IPS-NIHi11 (cell line): Measurements from ENCODE around the gene PRKG1.
"Not testable (repeated sequence)": the region's sequence is repeated elsewhere in the genome, so short reads cannot be mapped to it uniquely, and the experiment has no call there.

Source experiments
- DNase-seq: peaks from one replicate; pipeline ENCODE4 v3.0.0; 2012; ENCODE audit warnings: mixed read lengths, low spot score

The PRKG1 gene

DNA sequence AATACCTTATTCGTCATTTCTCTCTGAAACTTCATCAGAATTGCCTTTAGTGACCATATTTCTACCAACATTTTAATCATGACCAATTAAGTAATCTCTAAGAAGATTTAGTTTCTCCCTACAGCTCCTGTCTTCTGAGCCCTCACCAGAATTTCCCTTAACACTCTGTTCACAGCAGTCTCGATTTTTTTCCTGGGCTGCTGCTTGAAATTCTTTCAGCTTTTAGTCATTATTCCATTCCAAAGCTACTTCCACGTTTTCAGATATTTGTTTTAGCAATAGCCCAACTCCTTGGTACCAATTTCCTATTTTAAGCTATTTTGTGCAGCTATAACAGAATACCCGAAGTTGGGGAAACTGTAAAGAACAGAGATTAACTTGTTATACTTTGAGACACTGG, 1047.4 kb downstream of the PRKG1 start:
- no peak for DNase-seq

DNA sequence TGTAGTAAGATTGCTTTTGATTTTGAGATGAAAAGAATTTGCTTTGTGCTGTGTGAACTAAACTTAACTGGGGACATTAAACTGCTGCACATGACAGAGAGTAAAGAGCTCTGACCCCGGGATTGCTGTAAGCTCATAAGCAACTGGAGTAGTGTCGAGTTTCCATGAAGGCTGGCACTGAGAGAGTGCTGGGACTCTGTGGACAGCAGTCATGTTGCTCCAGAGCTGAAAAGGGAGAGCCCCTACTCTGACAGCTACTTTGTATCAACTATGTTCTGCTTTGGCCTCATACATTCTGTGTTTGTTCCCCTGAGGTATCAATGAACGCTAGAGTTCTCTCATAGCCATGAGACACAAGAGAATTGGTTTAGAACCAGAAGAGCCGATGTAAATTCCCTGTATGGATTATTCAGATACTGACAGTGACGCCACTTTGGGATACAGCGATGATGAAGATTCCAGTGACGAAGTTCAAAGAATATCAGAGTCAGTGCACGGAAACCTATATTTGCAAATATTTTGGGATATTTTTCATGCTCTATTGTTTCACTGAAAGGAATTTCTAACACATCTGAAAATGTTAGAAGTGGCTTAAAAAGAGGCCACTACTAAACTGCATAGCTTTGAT, 1053.9 kb downstream of the PRKG1 start:
- peak; percentile 37 for DNase-seq

DNA sequence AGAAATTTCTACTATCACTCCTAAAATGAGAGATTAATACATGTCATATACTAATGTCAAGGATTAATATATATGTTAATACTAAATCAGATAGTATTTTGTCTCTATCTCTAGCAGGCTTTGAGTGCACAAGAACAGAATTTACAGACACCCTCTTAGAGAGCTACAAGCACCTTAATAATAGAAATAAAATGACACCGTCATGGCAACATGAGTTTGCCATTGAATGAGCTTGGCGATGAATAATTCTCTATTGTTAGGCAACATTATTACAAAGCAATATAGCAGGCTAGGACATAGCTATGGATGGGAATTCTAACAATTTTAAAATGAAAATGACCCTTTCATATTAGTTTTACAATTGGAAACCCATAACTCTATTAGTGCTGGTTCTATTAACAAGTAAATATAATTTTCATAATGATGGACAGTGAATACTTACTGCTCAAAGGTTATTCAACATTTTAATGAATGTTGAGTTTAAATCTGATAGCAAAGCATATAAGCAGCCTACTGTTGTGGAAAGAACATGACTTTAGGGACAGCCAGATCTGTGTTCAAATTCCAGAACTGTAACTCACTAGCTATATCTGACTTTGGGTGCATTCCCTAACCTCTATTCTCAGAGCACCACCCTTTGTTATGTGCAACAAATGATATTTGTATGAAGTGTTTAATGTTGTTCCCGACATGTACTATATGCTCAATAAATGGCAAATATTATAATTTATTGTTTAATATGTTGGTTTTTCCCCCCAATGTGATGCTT, 1055.3 kb downstream of the PRKG1 start:
- DNase-seq, result no peak

DNA sequence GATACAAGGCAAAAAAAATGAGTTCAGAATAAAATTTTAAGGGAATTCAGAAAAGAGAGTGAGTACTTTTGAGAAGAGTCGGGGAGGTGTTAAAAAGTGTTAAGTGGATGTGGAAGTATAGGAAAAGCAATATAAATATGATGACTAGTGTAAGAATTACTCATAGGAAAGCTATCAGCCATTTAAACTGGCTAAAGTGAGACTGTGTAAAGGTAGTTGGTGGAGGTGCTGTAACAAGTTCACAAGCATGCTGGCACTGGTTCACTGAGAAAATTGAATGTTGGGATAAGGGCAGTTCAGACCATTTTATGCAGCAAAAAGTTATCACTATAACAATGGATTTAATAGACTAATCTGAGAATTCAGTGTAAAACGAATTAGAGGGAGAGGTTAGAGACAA, 1060.8 kb downstream of the PRKG1 start:
- no peak for DNase-seq

DNA sequence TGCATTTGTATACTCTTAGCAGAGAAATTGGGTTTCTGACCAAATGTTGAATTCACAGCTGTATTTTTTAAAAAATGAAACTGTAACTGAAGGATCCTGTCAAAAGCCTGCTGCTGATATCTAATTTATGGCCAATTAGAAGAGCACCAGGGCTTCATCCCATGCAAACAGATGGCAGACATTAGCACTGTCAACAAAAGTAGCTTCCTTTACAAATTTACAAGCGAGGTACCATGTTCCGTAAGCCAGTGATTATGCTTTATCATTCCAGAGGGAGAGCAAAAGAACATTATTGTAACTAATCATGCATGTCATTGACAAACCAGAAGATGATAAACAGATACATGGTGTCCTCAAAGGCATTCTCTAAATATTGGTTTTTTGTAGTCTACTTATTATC, 1062.6 kb downstream of the PRKG1 start:
- no peak for DNase-seq

DNA sequence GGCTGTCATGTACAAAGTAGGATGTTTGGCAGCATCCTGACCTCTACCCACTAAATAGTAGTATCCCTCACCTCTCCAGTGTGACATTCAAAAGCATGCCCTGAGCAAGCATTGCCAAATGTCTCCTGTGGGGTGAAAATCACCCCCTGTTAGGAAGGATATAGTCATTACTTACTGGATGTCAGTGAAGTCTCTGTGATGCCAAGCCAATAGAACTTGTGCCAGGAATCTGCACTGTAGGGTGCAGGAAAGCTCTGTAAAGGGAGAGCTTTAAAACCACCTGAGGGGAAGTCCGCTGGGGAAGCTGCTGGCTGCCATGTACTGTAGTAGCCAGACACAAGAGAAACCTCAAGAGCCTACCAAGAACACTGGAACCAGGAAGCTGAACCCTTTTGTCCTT, 1069.1 kb downstream of the PRKG1 start:
- DNase-seq, result no peak

DNA sequence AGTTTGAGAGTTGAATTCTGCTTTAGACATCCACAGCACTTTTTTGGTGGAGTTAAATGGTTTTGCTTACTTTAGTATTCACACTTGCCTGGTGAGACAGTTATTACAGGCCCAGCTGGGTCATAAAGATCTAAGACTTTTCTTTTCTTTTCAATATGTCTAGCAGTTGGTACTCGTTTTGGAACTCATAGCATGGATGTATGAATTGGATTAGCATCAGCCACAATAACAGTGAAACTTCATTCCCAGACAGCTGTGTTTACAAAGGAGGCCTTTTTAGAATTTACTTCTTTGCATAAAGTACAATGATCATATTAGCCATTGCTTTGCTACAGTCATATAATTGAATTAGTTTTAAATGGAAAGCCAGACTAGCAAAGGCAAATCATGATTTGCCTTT, 1071.3 kb downstream of the PRKG1 start:
- DNase-seq, result no peak

DNA sequence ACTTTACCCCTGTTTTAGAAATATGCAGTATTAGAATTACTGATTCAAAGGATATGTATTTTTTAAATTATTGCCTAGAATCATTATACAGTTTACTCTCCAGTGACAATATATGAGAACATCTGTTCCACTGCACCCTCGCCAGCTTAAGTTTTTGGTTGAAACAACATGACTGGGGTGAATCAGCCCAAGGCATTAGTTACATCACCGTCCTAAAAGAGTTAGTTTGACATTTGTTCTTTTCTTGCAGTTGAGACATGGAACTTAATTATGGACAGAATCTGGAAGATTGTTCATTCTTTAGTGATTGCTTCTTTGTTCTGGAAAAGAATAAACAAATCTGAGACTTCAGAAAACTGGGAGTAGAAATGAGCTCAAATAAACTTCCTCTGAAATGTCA, 1072.5 kb downstream of the PRKG1 start:
- no peak for DNase-seq

DNA sequence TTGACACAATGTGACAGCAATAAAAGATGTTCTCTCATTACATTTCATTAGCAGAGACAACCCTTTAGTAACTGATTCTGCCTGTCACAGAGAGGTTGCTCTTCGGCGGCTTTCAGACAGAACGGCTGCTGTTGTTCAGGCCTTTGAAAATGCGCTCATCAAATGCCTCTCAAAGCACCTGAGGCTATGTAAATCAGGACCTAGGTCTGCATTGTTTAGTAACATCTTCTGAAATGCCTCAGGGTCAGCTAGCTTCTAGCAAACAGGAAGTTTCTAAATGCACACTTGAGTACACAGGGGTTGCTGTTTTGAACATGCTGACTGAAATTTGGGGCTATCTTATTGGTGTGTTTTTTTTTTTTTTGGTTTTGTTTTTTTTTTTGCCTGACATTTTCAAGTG, 1096.5 kb downstream of the PRKG1 start:
- DNase-seq, result peak; percentile 17

DNA sequence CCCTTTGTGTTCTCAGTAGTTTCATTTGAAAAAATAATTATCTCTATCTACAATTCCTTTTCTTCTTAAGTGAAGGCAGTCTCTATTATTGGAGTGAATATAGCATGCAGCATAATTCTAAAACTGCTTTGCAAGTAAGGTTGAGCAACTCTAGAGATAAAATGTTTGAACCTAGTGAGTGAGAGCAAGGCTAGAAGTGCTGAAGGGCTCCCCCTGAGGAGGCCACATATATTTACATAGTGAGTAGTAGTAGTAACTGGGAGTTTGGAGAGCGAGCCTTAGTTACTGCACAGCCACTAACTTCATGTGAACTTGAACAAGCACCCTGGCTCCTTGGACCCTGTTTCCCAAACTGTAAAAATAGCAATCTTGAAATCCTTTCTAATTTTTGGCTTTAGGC, 1098.3 kb downstream of the PRKG1 start:
- peak; percentile 13 for DNase-seq

DNA sequence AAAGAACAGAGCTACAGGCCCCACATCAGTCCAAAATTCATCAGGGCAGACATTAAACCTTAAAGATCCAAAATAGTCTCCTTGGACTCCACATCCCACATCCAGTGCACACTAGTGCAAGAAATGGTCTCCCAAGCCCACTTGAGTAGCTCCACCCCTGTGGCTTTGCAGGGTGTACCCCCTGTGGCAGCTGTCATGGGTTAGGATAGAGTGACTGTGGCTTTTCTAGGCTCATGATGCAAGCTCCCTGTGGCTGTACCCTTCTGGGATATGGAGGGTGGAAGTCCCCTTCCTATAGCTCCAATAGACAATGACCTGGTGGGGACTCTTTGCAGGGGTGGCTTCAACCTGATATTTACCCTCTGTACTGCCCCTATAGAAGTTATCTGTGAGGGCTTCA, 1111.0 kb downstream of the PRKG1 start:
- DNase-seq, result no peak

DNA sequence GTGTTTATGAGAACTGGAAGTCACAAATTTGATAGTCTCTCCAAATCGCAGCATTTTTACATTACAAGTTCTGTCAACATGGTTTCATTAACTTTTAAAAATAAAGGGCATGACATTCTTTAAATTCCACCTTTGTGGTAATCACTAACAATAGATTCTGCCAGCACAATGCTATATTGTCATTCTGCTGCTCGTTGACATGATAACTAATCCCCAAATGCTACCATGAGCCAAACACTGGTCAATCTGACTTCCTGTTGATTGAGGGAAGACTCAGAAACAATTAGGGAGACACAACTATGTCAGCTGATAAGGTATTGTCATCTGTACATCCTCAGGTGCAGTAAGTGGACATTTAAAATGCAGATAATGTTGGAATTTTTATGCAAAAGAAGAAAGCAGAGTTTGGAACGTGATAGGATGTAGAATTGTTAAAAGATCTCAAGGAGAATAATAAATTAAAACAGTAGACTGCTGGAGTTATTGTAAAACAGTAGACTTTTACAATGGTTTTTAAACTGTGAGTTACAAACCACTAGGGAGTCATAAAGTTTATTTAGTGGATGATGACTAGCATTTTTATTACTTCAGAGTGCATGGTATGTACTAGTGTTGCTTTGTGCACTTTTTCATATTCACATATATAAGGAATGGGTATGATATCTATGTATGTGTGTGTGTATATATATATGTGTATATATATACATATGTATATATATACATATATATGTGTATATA, 1113.4 kb downstream of the PRKG1 start:
- DNase-seq, result peak; percentile 10

DNA sequence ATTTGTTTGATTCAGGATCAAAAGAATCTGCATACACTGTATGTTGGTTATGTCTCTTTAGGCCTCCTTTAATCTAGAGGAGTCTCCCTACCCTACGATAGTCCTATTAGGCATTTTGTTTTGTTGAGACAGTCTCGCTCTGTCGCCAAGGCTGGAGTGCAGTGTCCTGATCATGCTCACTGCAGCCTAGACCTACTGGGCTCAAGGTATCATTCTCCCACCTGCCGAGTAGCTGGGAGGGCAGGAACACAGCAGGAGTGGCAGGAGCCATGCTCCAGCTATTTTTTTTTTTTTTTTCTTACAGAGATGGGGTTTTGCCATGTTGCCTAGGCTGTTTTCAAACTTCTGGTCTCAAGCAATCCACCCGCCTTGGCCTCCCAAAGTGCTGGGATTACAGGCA, 1116.8 kb downstream of the PRKG1 start:
- no peak for DNase-seq

DNA sequence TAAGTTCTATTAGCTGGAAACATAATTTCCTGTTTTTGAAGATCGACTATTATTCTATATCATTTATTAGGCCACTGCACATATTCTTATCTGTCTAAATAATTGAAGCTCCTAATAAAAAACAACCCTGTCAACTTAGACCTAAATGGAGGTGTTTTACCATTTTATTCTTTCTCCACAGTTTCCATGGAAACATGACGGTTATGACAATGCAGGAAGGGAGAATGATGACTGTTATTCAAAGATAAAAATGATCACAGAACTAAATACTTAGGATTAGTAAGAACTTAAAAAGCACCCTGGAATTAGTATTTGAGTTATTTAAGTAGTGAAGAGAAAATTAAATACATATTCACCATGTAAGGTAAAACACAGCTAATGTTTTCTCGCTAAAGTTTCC, 1119.9 kb downstream of the PRKG1 start:
- no peak for DNase-seq

DNA sequence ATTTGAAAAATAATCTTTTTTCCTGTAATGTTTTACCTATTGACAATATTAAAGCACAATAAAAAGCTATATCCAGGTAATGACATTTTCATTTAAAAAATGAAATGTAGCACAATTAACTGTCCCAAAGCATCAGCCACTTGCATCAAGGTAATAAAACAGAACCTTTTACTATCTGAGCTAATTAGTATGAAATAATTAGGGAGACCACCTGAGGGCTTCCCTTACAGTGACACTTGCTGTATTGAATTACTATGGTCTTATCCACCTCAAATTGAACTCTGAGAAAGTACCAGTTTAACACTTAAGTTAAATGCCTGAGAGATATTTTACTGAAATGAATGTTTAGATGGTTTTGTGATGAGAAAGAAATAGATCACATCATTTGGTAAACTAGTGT, 1120.4 kb downstream of the PRKG1 start:
- no peak for DNase-seq

DNA sequence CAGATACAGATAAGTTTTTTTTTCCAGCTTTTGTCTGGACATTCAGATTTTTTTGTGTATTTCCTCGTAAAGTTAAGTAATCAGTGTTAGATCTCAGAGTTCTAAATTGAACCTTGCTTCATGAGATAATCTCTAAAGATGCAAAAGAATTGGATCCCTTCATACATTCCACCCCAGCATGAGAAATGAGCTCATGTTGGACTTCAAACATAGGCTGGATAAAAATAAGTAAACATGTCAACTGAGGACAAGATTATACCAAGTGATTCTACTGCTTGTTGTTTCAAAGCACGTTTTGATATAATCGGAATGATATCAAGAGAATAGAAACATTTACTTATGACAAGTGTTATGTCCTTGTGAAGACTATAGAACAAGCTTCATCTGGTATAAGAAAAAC, 1122.8 kb downstream of the PRKG1 start:
- DNase-seq, result no peak

DNA sequence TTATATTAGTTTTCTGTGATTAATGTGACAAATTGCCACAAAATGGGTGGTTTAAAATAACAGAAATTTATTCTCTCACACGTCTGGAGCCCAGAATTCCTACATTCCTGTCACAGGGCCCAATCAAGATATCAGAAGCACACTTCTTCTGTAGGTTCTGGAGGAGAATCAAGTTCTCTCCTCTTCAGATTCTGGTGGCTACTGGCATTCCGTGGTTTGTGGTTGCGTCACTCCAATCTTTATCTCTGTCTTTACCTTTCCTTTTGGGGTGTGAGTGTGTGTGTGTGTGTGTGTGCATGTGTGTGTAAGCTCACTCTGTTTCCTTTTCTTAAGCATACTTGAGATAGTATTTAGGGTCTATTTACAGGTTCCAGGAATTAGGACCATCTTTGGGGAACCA, 1124.3 kb downstream of the PRKG1 start:
- DNase-seq, result no peak

DNA sequence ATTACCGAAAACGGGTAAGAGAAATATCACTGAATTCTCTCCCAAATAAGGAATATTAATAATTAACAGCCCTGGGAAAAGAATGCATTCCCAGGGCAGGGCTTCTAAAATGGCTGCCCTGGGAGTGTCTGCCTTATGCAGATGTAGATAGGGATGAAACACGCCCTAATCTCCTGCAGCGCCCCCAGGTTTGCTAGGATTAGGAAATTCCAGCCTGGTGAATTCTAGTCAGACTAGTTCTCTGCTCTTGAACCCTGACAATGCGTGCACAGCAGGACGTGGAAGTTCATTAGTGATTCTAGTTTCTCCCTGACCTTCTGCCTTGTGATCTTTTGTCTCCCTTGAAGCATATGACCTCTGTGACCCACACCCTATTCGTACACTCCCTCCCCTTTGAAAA, 1130.6 kb downstream of the PRKG1 start:
- DNase-seq, result not testable (repeated sequence)

DNA sequence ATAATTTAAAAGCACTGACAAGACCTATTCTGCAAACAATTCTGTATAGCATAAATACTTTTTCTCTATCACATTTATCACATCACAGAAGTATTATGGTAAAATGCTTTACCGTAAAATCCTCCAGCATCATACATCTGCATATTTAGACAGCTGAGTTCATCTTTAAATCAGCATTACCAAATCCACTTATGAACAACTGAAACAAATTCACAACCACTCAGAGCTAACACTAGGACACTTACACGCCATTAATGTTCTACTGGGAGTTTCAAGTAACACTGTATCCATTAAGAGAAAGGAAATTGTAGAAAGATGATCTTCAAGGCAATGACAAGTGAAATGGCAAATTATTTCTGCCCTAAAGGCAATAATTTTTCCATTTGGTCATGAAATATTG, 1134.1 kb downstream of the PRKG1 start:
- no peak for DNase-seq

DNA sequence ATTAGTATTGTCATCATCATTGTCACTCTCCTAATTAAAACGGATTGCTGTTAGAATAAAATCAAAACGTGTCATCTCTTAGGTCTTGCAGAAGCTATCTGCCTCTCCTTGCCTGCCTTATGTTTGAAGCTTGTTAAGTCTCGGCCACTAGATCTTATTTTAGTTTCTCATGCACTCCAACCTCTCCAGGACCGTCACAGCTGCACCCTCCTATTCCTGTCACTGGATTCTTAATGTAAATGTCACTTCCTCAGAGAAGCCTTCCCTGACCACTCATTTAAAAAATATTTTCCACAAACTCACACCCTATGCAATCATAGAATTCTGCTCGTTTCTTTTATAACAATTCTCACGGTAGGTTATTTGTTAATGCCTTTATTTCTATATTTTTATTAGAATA, 1135.9 kb downstream of the PRKG1 start:
- no peak for DNase-seq

DNA sequence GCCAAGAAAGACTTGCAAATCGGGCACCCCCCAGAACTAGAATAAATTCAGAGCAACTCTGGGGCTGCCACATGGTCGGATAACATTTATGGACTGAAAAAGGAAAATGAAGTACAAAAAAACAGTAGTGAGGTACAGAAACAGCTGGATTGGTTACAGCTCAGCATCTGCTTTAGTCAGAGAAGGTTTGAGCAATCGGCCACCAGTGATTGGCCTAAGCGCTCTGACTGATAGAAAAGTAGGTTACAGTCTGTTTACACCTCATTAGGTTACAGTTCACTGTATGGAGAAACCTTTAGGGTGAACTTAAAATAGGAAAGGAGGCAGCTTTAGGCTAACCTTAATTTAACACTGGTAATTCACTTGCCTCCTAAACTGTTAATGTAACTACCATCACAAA, 1137.8 kb downstream of the PRKG1 start:
- DNase-seq, result no peak

DNA sequence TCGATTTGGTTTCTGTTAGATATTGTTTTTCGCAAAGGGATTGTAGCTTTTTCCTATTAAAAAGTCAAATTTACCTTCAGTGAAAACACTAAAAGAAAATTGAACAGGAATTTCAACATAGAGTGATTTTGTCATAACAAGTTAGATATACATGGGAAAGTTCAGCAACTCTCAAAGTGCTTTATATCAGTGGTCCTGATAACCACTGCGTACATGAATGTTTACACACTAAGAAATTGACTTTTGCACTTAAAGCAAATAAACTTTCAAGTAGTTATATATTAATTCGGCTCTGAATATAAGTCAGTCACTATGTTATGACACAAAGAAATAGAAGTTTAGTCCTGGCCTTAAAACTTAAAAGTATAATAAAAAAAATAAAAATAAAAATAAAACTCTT, 1138.5 kb downstream of the PRKG1 start:
- no peak for DNase-seq

DNA sequence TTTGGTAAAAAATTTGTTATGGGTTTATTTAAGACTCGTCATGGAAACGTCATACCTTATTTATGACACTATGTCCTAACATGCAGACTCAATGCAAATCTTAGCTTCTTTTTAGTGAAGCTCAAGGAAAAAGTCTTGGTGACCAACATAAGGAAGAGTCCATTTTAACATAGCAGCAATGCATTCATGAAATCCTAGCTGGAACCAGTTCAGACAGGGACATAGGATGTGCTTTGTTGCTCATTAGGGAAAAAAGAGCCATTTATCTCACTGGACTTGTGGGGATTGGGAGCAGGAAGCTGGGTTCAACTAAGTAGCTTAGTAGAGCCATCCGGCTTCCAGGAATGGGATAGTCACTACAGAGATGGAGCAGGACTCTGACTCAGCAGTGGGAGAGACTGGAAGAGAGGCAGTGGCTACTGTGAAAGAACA, 1139.0 kb downstream of the PRKG1 start:
- DNase-seq, result peak; percentile 32
